HG03108 (cell line): ENCODE measurements around the gene DLEC1.
"Not testable (repeated sequence)": the region's sequence is repeated elsewhere in the genome, so short reads cannot be mapped to it uniquely, and the experiment has no call there.

Experiments
- ATAC-seq: cut with Tn5 transposase; IDR thresholded peaks from one replicate; pipeline ENCODE4 v1.9.1; 2021; ENCODE audit warnings: moderate library complexity; ENCODE audit not compliant: unreplicated experiment

The DLEC1 gene

DNA sequence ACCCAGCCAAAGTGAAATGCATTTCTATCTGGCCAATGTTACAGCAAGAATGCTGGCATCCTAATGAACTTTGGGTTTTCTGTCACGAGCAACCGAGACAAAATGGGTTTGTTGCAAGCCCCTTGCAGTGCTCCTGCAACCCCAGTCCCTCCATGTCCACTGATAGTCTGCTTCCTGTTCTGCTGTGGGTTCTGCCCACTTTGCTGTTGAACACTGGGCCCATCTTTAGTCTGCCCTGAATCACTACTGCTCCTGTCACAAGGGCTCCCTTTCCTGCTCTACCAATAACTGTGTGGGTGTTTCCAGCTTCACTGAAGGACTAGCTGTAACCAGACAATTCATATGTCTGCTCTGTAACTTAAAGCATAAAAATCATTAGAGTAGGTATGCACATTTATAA is 113.6 kb downstream of the DLEC1 start:
- no peak for ATAC-seq

DNA sequence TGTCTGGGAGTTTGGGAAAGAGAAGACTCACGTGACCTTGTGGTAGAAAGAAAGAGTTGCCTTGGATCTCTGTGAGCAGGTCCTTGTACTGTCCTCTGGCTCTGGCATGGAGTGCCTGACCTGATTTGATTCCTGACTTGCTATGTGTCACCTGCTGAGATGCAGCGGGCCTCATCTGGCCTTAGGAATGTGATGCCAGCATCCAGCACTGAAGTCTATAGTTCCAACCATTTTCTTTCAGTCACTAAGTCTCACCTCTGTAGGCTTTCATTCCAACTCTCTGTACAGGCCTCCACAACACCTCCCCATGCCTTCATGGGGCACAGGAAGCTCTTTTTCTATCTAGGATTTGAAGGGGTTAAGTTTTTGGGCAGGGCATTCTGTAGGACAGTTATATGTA is 114.2 kb downstream of the DLEC1 start:
- ATAC-seq, result no peak

DNA sequence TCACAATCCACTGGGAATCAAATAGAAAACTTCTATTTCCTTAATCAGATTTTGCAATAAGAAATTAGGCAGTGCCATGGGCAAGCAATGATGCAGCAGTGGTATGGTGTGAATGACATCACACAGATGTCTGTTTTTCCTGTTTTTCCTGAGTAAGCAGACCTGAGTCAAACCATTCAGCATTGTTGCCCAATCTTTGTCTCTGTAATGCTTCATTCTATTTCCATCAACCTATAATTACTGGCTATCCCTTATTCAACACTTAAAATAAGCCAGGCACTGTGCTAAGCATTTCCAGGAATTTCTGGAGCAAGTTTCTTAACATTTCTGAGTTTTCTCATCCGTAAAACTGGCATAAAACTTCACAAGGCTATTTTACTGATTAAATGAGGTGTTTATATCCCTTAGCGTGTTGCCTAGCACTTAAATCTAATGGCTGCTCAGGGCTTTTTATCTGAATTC is 115.1 kb downstream of the DLEC1 start:
- no peak for ATAC-seq

DNA sequence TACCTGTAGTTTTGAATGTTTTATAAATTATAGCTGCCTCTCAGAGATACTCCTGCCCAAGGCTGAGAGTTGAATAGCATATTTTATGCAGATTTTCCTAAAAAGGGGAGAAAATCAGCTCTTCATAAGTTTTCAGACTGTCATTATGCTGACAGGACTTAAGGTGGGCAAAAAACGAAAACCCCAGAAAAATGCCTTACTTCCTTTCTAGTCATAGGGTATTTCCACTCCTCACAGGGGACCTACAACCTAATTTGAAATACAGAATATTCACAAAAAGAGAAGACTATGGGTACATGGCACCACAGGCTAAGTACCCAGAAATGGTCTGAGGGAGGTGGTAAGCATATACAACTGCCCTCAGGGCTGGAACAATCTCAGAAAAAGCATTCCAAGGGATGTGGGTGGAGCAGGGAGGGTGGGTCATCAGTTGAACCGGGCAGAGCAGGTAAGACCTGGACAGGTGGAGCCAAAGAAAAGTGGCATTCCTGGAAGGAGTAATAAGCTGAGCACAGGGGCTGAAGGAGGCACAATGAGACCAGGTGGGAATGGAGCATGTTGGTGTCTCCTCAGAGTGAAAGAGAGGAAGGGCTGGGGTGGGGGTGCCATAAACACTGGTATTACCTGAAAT is 115.7 kb downstream of the DLEC1 start:
- ATAC-seq, result no peak

- ATAC-seq, result no peak
Measured at GRCh38 chr3:38155825-38156224, 116.8 kb downstream of the DLEC1 start.

GRCh38 chr3:38157117-38157516 is 118.1 kb downstream of the DLEC1 start:
- no peak for ATAC-seq

- ATAC-seq, result no peak
Measured at GRCh38 chr3:38157595-38157994, 118.6 kb downstream of the DLEC1 start.

DNA sequence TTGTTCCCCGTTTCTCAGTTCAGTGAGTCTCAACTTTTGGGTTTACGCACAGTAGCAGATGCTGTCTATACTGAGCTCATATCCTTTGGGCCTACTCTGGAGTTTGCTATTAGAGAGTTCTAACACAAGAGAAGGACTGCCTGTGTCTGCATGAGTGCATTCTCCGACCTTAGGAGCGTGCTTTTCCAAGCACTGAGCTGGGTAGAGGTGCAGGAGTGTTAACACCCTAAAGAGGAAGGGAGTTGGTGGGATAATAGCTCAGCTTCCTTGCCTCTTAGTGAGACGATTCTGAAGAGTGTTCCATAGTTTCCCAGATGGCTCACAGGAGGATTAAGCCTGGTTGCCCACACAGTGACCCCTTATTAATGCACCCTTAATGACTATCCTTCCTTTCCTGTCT is 119.5 kb downstream of the DLEC1 start:
- ATAC-seq, result no peak

- not testable (repeated sequence) for ATAC-seq
Measured at GRCh38 chr3:38160704-38161103, 121.7 kb downstream of the DLEC1 start.

DNA sequence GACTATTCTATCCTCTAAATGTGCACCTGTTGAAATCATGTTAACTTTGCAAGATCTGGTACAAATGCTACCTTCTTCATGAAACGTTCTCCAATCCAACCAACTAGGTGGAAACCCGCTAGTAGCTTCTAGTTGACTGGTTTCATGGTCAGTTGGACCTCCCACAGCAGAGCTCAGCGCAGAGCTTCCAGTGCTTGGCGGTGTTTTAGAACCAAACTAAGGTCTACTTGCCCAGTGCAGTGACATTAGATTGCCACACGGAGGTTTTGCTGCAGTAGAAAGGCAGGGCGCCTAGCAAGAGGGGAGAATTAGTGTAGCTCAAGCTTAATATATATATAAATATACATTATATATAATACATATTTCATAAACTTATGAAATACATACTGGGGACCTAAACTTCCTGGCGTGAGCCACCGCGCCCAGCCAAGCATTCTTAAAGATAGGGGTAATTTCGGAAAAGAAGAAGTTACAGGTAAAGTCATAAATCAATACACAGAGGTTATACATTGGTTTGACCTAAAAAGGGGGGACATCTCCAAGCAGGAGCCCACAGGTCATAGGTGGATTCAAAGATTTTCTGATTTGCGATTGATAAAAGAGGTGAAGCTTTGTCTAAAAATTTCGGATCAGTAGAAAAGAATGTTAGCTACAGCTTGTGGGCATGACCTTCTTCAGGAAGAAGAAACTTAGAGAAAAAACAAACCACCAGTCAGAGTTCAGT is 124.3 kb downstream of the DLEC1 start:
- ATAC-seq, result no peak

- ATAC-seq, result no peak
Measured at GRCh38 chr3:38163841-38164642, 125.0 kb downstream of the DLEC1 start.

DNA sequence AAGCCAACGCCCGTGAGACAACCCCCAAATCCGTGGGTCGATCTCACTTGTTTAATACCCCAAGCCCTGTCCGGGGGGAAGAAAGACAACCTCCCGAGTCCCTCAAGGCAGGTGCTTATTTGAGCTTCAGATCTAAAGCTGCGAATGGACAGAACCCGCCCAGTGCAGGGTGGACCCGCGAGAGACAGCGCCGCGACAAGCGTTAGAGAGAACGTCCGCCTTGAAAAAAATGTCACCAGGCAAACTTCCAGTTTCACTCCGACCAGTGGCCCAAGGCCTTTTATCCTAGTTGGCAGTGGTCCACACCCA is 125.6 kb downstream of the DLEC1 start:
- ATAC-seq, result no peak

DNA sequence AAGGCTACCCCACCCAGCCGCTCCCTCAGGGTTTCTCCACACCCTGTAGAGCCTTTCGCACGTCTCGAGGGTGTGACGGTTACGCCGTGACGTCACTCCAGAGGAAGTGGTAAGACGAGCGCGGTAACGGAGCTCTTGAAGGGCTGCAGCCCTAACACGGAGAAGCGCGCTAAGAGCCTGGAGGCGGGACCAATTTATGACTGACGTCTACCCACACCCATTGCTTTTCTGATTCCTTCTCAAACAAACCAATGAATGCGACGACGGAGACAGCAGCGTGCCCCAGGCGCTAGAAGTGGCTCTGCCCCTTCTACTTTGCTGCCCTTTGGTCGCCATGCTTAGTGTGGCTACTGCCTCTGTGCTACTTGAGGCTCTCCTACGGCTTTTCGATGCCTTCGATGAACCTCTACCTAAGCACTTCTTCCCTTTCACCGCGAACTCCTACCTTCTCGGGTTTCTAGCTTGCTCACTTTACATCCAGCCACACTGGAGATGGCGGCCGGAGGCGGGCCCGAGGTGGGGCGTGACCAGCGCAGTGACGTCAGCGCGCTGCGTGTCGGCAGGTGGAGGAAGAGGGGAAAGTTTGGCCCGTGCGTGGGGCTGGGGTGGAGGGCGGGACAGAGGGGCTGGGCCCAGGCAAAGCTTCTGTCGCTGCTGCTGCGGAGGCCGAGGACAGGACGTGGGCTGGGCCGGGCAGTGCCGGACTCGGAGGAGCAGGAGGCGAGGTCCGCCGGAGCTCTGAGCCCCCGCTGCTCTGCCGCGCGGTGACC is 126.1 kb downstream of the DLEC1 start, which contains the start of gene OXSR1:
Gene OXSR1 (plus strand): TSS at position 586 of the 770 bp plus-strand sequence. CDS start 340 bp downstream, outside the sequence.
- peak; percentile 94 for ATAC-seq

- no peak for ATAC-seq
Measured at GRCh38 chr3:38165722-38166387, 126.8 kb downstream of the DLEC1 start.

GRCh38 chr3:38167591-38167990 is 128.6 kb downstream of the DLEC1 start:
- ATAC-seq, result no peak

DNA sequence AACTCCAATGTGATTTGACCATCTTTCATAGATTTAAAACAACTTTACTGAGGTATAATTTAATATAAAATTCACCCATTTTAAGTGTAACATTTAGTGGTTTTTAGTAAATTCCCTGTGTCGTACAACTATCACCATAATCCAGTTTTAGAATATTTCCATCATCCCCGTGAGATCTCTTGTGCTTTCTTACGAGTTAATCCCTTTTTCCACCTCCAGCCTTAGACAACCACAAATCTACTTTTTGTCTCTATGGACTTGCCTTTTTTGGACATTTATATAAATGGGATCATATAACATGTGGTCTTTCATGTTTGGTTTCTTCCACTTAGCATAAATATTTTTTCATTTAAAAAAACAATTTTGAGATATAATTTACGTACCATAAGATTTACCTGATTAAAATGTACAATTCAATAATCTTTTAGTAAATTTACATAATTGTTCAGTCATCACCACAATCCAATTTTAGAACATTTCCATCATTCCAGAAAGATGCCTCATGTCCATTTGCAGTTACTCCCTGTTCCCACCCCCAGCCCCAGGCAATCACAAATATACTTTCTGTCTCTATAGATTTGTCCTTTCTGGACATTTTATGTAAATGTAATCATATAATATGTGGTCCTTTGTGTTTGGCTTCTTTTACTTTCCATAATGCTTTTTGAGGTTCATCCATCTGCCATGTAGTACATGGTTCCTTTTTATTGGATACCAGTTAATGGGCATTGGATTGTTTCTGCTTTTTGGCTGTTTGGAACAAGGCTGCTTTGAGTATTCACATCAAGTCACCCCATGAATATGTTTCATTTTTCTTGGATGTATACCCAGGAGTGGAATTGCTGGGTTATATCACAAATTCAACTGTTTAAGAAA is 129.4 kb downstream of the DLEC1 start:
- no peak for ATAC-seq

- ATAC-seq, result no peak
Measured at GRCh38 chr3:38169027-38169317, 130.0 kb downstream of the DLEC1 start.

DNA sequence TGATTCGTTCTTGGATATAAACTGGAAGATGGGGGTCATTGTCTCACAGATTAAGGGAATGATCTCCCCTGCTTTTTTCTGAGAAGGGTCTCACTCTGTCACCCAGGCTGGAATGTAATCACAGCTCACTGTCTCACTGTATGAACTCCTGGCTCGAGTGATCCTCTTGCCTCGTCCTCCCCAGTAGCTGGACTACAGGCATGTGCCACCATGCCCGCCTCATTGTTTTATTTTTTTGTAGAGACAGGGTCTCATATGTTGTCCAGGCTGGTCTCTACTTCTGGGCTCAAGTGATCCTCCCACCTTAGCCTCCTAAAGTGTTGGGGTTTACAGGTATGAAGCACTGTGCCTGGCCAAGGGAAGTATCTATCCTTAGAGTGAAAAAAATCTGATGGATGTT is 131.7 kb downstream of the DLEC1 start:
- ATAC-seq, result no peak

DNA sequence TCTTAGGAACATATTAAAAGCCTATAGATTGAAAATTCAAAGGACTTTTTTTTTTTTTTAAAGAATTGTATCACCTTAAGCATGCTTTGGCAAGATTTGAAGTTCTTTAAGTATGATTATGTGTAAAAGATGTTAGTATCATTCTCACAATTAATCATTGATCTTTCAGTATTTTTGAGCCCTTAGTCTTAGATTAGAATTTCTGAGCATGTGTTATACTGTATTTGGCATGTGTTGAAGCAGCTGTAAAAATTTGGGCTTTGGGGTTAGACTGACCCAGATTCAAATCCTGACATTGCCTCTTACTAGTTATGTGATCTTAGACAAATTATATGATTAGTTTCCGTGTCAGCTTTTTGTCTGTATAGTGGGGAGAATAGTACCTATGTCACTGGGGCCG is 132.6 kb downstream of the DLEC1 start:
- ATAC-seq, result no peak
